H1 (cell line): Measurements from ENCODE around the gene UPF1.

ENCODE experiments used
- CEBPB ChIP-seq: IDR thresholded peaks from 2 replicates; pipeline ENCODE4 v1.6.1; 2012; ENCODE audit warnings: low read depth, low read length
- EGR1 ChIP-seq: IDR thresholded peaks from 2 replicates; pipeline ENCODE4 v1.6.1; 2011; ENCODE audit warnings: low read depth, low read length, borderline replicate concordance
- EP300 ChIP-seq, 2 experiments: IDR thresholded peaks; 1 replicate in 1 of 2; 2 replicates in 1 of 2; pipeline ENCODE4 v1.6.1; 2011 to 2012; ENCODE audit warnings: low read depth in 2 of 2, low read length in 2 of 2, mild to moderate bottlenecking in 2 of 2, borderline replicate concordance in 1 of 2, inconsistent platforms in 1 of 2, moderate library complexity in 1 of 2
- EZH2 ChIP-seq: fragments of 200-600 bp; sonication (generic); IDR thresholded peaks from 2 replicates; pipeline ENCODE4 v1.7.1; 2012; ENCODE audit warnings: low read depth, mild to moderate bottlenecking, moderate library complexity, low read length, inconsistent platforms; ENCODE audit not compliant: severe bottlenecking
- POLR2A ChIP-seq, 2 experiments: IDR thresholded peaks; 1 replicate in 1 of 2; 2 replicates in 1 of 2; pipeline ENCODE4 v1.6.1; 2011; ENCODE audit warnings: low read depth in 2 of 2, low read length in 2 of 2, mild to moderate bottlenecking in 2 of 2; ENCODE audit errors: control extremely low read depth in 1 of 2
- POLR2AphosphoS5 ChIP-seq: IDR thresholded peaks from 2 replicates; pipeline ENCODE4 v1.6.1; 2011; ENCODE audit warnings: low read depth, low read length
- RAD21 ChIP-seq, 2 experiments: IDR thresholded peaks in 1 of 2; conservative IDR thresholded peaks in 1 of 2; 2 replicates each; pipeline ENCODE4 v1.6.1; 2011; ENCODE audit warnings: low read depth in 2 of 2, low read length in 2 of 2, improper control_type of control experiment in 1 of 2, inconsistent platforms in 1 of 2, mild to moderate bottlenecking in 1 of 2, moderate library complexity in 1 of 2
- SIN3A ChIP-seq, 2 experiments: IDR thresholded peaks in 1 of 2; conservative IDR thresholded peaks in 1 of 2; 2 replicates each; pipeline ENCODE4 v1.6.1; 2011 to 2012; ENCODE audit warnings: low read length in 2 of 2, improper control_type of control experiment in 1 of 2, low read depth in 1 of 2, mild to moderate bottlenecking in 1 of 2
- TF ChIP-seq, protein P1 (sequence below), 3 experiments: IDR thresholded peaks; 1 replicate in 2 of 3; 2 replicates in 1 of 3; pipeline versions ENCODE4 v1.5.1 to v1.6.1; 2011; ENCODE audit warnings: low read length in 3 of 3, mild to moderate bottlenecking in 3 of 3, inconsistent platforms in 2 of 3, low read depth in 1 of 3, moderate library complexity in 1 of 3; ENCODE audit not compliant: insufficient read depth in 1 of 3; ENCODE audit errors: control extremely low read depth in 1 of 3

DNA sequence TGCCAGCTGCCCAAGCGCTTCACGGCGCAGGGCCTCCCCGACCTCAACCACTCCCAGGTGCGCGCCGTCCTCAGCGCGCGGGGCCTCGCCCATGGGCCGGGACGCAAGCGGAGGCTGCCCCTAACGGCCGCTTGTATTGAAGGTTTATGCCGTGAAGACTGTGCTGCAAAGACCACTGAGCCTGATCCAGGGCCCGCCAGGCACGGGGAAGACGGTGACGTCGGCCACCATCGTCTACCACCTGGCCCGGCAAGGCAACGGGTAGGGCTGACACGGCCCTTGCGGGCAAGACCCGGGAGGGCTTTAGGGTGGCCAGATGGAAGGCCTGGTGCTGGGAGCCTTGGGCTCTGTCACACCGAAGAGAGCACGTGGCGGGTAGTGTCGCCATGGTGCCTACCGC, 23.2 kb downstream of the UPF1 start:
- TF ChIP-seq EGR1 (no peak), EZH2 (no peak), POLR2A (IDR thresholded peaks at IDR 0.05; ENCODE audit: control extremely low read depth in 1 of 2, low read depth in 2 of 2, low read length in 2 of 2) (no peak), SIN3A (conservative IDR thresholded peaks at IDR 0.05 in 1 of 2, IDR thresholded peaks at IDR 0.05 in 1 of 2; ENCODE audit: low read depth in 1 of 2, low read length in 2 of 2) (no peak), RAD21 (IDR thresholded peaks at IDR 0.05 in 1 of 2, conservative IDR thresholded peaks at IDR 0.05 in 1 of 2; ENCODE audit: low read depth in 2 of 2, low read length in 2 of 2) (no peak), CEBPB (no peak), EP300 (IDR thresholded peaks at IDR 0.05; ENCODE audit: borderline replicate concordance in 1 of 2, low read depth in 2 of 2, low read length in 2 of 2) (no peak), POLR2AphosphoS5 (no peak)
- TF ChIP-seq, protein P1, sequence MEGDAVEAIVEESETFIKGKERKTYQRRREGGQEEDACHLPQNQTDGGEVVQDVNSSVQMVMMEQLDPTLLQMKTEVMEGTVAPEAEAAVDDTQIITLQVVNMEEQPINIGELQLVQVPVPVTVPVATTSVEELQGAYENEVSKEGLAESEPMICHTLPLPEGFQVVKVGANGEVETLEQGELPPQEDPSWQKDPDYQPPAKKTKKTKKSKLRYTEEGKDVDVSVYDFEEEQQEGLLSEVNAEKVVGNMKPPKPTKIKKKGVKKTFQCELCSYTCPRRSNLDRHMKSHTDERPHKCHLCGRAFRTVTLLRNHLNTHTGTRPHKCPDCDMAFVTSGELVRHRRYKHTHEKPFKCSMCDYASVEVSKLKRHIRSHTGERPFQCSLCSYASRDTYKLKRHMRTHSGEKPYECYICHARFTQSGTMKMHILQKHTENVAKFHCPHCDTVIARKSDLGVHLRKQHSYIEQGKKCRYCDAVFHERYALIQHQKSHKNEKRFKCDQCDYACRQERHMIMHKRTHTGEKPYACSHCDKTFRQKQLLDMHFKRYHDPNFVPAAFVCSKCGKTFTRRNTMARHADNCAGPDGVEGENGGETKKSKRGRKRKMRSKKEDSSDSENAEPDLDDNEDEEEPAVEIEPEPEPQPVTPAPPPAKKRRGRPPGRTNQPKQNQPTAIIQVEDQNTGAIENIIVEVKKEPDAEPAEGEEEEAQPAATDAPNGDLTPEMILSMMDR (IDR thresholded peaks at IDR 0.05; ENCODE audit: control extremely low read depth in 1 of 3, insufficient read depth in 1 of 3, low read depth in 1 of 3, low read length in 3 of 3): no peak
